Adipose tissue (tissue), 3 donors: ENCODE data around the gene MCC. TPM values are rescaled to one million over a fixed set of nuclear protein-coding genes. Genes with fewer than 3 reads are reported as not detected.
"Not testable (repeated sequence)": the region's sequence is repeated elsewhere in the genome, so short reads cannot be mapped to it uniquely, and the experiment has no call there.

Source experiments
- H3K27ac ChIP-seq: one replicate; pipeline ENCODE4 v1.5.1; 2013; ENCODE audit warnings: low read depth, low read length
- WGBS, 3 donors: extraction: QIAGEN DNeasy Blood & Tissue Kit; methylation state at CpG; one replicate each; pipeline ENCODE4 v1.1.7; 2013; 5-methylcytosine and 5-hydroxymethylcytosine counted together
- polyA plus RNA-seq, 3 donors: library from polyadenylated mRNA; stranded (reverse); fragments of 200-250 nt; gene quantifications; one replicate each; pipeline ENCODE4 v1.2.3, GENCODE V29; 2013
- donor health status: healthy with polysubstance abuse.
- donor health status: Bipolar disorder and iron deficiency.
- donor health status: healthy.

The MCC gene
- polyA plus RNA-seq, 3 donors = 2.2 to 8.0 (median 8.0) TPM

DNA sequence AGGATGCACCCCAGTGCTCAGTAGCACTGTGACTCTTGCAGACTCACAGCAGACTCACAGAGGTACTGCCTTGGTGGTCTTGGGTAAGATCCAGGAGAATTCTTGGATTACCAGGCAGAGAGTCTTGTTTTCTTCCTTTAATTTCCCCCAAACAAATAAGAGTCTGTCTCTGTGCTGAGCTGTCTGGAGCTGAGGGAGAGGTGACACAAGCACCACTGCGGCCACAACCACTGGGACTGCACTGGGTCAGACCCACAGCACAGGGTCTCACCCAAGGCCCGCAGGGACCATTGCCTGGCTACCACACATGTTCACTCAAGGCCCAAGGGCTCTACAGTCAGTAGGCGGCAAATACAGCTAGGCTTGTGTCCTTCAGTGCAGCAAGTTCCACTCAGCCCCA is 13.8 kb upstream of the MCC start:
- 96 to 98% (median 97%) methylated on average over 3 of the region's 3 CpGs for WGBS, 3 donors
- no peak overlapping the region for H3K27ac ChIP-seq

DNA sequence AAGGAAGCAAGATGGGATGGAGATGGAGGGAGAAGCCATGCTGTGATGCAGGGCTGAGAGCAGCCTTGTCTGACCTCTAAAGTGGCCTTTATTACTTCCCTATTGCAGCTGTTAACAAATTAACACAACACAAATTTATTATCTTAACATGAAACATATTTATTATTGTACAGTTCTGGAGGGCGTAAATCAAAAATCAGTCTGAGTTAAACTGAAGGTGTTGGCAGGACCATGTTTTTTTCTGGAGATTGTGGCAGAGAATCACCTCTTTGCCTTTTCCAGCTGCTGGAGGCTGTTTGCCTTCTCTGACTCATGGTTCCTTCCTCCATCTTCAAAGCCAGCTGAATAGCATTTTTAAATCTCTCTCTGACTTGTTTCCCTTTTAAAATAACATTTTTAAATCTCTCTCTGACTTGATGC is 7.2 kb upstream of the MCC start:
- no peak overlapping the region for H3K27ac ChIP-seq
- 68 to 81% (median 81%) methylated on average over 1 of the region's 1 CpG for WGBS, 3 donors

DNA sequence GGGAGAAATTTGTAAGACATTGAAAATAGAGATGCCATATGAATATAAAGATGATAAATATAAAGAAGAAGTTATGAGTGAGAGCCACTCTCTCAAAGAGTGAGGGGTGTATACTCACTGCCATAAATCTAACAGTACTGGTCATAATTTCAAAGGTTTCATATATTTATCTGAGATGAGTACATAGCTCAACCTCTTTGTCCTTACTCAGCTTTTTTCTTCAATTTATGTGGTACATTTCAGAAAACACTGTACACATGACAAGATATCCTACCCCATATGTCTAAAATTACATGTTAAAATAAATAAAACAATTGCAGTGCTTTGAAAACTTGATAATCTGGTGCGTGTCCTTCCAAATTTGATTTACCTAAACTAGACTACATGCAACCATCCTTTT is 5.2 kb upstream of the MCC start:
- no peak overlapping the region for H3K27ac ChIP-seq
- WGBS, 3 donors = 85 to 97% (median 88%) methylated on average over 1 of the region's 1 CpG

DNA sequence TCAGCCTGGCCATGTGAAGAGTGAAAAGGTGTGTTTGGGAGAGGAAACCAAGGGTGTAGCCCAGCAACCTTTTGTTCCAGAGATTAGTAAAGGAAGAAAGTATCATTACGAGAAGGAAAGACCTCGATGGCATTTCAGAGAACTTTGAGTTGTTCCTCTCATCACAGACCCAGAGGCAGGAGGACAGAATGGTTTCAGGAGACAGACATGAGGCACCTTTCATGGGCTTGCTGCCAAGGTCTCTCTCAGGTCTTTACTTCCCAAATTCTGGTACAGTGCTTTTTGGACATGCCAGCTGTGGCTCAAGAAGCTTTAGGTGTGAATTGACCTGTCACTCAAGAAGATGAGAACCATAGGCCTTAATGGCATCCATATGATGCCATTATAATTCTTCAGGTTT is 2.8 kb upstream of the MCC start:
- H3K27ac ChIP-seq = no peak overlapping the region
- 81 to 93% (median 92%) methylated on average over 2 of the region's 2 CpGs for WGBS, 3 donors

DNA sequence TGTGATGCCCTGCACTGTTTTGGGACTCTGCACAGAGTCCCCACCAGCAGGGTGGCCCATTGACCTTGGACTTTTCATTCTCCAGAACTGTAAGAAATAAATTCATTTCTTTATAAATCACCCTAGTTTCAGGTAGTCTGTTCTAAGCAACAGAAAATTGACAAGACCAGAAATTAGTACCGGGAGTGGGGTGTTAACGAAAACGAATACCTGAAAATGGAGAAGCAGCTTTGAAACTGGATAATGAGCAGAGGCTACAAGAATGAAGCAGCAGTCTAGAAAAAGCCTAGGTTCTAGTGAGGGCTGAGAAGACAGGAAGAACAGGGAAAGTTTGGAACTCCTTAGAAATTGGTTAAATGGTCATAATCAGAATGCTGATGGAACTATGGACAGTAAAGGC is 2.1 kb upstream of the MCC start:
- 96 to 98% (median 97%) methylated on average over 3 of the region's 3 CpGs for WGBS, 3 donors

DNA sequence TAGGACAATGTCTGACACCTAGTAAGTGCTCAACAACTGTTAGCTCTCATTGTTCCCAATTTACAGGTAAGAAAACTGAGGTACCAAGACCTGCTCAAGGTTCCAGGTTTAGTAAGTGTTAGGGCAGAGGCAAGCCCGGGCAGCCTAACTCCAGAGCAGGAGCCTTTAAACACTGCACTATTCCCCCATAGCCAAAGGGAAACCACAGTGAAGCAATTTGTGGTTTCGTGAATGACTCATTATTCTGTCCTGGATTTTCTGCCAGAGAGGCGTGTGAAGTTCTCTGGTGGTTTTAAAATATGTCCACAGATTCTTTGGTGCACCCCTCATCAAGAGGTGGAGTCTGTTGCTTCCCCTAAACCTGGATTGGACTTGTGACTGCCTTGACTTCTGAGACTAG is 1.0 kb upstream of the MCC start:
- WGBS, 3 donors = 18 to 70% (median 26%) methylated on average over 3 of the region's 3 CpGs
- no peak overlapping the region for H3K27ac ChIP-seq

More for the DNA sequence above, 2.1 kb upstream of the MCC start:
- no peak overlapping the region for H3K27ac ChIP-seq

DNA sequence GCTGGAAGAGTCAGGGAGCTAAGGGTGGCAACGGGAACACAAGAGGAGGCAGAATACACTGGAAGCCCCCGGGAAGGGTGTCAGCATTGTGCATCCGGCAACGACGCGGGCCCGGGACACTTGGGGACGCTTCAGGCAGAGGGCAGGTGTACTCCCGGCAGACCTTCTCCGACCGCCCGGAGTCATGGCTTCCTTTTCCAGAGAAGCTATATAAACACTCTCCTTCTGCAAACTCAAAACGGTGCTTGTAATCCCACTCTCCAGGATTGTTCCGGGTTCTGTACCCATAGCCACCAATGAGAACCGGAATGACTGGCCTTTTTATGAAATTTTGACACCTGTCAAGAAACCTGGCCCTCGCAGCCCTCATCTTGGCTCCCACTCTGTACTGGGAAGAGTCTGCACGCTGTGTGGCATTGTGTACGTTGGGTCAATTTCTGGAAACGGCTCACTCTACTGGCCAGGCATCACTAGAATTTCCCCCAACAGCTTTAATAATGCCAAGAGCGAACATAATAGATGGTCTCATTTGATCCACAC is 462 bp upstream of the MCC start:
- no peak overlapping the region for H3K27ac ChIP-seq
- 7 to 24% (median 17%) methylated on average over 20 of the region's 20 CpGs for WGBS, 3 donors

DNA sequence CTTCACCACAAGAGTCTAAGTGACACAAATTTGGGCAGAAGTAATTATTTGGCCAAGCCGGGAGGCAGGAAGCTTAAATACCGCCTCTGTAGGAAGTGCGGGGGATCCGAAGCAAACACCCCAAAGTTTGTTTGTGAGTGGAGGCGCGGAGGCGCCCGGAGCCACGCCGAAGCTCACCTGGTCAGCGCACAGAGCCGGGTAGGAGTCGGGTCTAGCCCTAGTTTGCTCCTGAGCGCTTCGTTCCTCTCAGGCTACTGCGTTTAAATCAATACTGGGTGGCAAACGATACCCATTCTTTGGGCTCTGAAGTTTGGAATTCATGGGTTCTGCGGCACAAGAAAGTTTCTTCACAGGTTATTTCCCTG is 855 bp downstream of the MCC start:
- no peak overlapping the region for H3K27ac ChIP-seq

DNA sequence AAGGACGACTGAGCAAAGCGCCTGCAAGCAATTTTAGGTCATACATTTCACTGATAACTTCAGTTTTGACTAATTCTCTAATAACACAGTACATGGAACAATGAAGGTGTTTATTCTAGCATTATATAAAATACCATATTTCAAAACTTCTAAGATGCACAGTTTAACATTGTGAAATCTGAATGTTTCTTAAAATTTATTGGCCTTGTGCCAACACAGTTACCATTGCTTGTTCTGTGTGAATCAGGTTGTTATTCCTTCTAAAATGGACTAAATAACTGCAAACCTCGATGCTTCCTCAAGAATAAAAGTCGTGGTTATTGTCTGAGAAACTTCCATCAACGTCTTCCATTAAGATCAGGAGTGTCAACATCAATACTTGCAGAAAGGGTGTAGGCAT is 8.0 kb downstream of the MCC start:
- WGBS, 3 donors = 70 to 74% (median 72%) methylated on average over 5 of the region's 5 CpGs
- no peak overlapping the region for H3K27ac ChIP-seq

More for the DNA sequence above, 855 bp downstream of the MCC start:
- 2 to 5% (median 3%) methylated on average over 18 of the region's 18 CpGs for WGBS, 3 donors

DNA sequence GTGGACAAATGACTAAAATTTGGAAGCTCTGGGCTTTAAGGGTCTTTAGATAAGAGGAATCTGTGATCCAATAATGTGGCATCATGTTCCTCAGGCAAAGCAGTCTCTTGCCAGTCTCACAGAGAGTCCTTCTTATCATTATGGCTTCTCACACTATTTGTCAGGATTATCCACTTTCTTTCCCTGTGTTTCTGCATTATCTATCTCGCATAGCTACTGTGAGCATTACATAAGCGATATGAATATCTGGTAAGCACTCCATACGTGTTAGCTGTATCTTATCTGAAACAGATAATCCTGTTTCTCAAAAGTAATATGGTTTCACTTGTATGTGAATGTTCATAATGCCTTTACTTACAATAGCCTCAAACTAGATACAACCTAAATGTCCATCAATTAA is 9.6 kb downstream of the MCC start:
- 61 to 90% (median 87%) methylated on average over 3 of the region's 3 CpGs for WGBS, 3 donors
- H3K27ac ChIP-seq = no peak overlapping the region

DNA sequence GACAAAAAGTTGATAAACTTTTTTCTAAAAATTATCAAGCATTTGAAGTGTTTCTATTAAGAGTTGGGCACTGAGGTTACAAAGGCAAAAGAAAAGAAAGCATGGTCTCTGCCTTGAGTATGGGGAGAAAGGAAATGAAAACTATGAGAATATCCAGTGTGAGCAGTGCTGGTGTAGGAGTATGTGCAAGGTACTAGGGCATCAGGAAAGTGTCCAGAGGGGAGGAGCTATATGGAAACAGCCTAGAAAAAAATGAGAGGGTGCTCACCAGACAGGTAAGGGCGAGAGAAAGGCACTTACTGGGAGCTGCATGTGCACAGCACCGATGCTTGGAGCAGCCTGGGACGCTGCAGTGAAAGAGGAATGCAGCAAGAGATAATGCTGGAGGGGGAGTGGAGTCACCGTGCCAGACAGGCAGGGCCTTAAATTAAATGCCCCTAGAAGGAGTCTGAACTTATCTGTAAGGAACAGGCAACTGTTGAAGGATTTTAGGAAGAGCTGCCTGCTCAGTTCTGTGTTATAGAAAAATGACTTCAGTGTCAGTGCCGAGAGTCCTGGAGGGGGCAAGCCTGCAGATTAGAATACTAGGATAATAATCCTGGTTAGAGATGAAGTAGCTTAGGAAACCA is 14.0 kb downstream of the MCC start:
- 33 to 45% (median 38%) methylated on average over 5 of the region's 5 CpGs for WGBS, 3 donors
- no peak overlapping the region for H3K27ac ChIP-seq

DNA sequence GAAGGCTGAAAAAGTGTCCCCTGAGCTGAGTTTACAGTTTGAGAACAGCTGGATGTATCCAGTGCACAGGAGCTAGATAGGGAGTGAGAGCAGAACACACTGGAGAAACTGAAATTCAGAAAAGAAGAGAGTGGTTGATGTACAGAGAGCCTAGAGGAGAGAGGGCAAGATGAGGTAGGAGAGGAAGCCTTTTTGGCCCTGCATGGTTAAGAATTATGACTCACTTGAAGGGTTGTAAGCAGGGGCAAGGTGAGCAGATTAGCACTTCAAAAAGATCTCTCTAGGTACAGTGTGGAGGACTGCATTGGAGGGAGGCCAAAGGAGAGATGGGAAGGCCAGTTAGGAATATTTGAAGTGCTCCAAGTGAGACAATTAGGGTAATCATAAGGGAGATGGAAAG is 25.2 kb downstream of the MCC start:
- H3K27ac ChIP-seq = no peak overlapping the region

DNA sequence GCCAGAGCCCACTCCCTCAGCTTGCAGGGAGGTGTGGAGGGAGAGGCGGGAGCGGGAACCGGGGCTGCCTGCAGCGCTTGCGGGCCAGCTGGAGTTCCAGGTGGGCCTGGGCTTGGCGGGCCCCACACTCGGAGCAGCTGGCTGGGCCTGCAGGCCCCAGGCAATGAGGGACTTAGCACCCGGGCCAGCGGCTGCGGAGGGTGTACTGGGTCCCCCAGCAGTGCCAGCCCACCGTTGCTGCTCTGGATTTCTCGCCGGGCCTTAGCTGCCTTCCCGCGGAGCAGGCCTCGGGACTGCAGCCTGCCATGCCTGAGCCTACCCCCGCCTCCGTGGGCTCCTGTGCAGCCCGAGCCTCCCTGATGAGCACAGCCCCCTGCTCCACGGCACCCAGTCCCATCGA is 31.1 kb downstream of the MCC start:
- WGBS, 3 donors = 94 to 96% (median 94%) methylated on average over 19 to 21 of the region's 21 CpGs
- not testable (repeated sequence) for H3K27ac ChIP-seq

DNA sequence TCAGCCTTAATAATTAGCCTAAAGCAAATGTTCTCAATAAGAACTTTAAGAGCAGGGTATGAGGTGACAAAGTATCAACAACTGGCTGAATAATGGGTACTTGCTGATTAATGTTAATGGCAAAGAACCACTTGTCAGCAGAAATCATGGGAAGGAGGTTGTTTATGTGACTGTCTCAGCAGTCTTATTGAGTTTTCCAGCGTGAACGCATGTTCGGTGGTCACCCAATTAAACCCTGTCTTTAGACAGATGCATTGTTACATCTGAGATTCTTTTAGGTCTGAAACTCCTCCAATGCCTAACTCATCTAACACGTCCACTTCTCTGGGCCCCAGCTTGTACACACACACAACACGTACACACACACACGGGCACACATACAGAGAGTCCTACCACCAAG is 35.3 kb downstream of the MCC start:
- 89 to 95% (median 95%) methylated on average over 6 of the region's 6 CpGs for WGBS, 3 donors
- no peak overlapping the region for H3K27ac ChIP-seq

DNA sequence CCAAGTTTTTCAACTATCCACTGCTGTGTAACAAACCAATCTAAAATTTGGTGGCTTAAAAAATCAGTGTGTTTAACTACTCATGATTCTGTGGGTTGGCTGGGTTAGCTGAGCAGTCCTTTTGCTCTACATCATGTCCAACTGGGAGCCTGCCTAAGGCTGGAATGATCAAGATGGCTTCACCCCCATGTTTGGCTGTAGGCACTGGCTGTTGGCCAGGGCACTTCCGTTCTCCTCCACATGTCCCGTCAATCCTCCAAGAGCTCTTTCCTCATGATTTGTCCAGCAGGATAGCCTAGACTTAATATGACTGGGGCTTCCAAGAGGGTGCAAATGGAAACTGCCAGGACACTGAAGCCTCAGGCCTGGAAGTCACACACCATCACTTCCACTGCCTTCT is 36.5 kb downstream of the MCC start:
- 40 to 92% (median 63%) methylated on average over 2 of the region's 2 CpGs for WGBS, 3 donors

DNA sequence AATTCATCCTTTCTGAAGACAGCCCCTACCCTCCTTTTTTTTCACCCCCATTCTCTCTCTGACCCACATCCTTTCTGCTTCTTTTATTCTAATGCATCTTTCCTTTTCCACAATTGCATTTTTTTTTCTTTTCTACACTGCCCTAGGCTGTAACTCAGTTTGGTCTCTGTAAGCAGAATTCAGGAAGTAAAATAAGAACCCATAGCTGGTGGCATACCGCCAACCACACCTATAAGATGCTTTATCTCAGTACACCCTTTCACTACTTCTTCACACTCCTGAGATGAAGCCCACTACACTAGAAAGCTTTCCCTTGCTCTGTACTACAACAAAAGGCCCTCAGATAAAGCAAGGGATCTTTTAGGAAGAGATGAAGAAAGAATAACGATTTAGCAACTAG is 37.3 kb downstream of the MCC start:
- WGBS, 3 donors = 24 to 42% (median 38%) methylated on average over 2 of the region's 2 CpGs
- no peak overlapping the region for H3K27ac ChIP-seq

More for the DNA sequence above, 36.5 kb downstream of the MCC start:
- no peak overlapping the region for H3K27ac ChIP-seq

DNA sequence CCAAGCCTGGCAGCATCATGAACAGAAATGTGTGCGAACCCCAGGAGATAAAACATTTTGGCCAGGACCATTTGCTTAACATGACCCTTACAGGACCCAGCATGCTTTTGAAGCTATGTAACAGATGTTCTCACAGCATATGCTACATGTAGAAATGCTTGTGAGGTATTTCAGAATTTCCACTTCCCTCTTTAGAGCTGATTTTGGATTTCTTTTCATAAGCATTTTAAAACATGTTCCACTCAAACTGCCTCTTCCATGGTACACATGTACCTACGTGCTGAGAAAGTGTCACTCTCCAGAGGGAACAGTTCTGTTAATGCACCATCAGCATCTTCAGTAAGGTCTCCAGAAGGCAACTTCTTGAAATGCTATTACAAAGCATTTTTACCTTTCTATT is 37.8 kb downstream of the MCC start:
- WGBS, 3 donors = 56 to 70% (median 65%) methylated on average over 2 of the region's 2 CpGs
- H3K27ac ChIP-seq = no peak overlapping the region

DNA sequence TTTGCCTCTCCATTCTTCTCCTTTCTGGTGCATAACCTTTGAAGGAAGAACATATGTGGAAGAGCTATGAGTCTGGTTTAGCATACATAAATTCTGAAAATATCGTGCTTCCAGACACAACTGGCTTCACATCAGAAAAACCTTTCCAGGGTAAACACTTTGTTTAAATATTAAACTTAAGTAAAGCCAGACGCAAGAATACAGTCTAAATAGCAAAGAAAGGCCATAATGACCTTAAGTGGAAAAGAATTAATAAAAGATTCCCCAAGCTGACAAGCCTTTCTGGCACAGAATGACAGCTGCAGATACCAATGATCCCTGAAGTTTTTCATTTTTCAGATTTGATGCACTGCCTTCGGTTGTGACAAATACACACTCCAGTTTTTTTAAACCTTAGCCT is 40.0 kb downstream of the MCC start:
- no peak overlapping the region for H3K27ac ChIP-seq
- 35 to 80% (median 69%) methylated on average over 3 of the region's 3 CpGs for WGBS, 3 donors

DNA sequence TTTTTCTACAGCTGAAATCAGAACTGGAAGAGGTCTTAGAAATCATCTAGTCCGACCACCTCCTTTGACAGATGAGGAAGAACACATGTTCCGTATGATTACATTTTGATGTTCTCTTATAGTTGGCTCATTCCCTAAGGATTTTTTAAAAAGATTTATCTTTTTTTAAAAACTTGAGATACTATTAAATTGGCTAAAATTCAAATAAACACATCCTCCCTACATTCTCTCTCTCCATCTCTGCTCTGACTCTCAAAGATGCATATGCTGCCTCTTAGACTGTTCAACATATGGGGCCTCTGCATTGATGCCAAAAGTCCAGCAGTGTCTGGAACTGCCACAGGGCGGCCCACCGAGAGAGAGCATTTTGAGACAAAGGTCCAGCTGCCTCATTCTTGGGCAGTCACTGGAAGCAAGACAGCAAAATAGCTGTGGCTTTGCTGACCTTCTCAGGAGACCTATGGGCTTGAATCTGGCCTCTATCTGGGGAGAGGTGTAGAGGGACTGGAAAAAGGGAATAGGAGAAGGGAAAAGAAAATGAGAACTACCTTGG is 40.7 kb downstream of the MCC start:
- 51 to 74% (median 56%) methylated on average over 4 of the region's 4 CpGs for WGBS, 3 donors
- no peak overlapping the region for H3K27ac ChIP-seq

DNA sequence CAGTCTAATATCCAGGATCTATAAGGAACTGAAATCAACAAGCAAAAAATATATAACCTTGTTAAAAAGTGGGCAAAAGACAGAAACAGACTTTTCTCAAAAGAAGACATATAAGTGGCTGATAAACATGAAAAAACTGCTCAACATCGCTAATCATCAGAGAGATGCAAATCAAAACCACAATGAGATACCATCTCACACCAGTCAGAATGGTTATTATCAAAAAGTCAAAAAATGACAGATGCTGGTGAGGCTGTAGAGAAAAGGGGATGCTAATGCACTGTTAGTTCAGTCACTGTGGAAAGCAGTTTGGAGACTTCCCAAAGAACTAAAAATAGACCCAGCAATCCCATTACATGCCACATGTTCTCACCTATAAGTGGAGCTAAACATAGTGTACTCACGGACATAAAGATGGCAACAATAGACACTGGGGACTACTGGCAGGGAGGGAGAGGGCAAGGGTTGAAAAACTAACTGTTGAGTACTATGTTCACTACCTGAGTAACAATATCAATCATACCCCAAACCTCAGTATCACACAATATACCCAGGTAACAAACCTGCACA is 41.8 kb downstream of the MCC start:
- 69 to 77% (median 73%) methylated on average over 2 of the region's 2 CpGs for WGBS, 3 donors
- no peak overlapping the region for H3K27ac ChIP-seq
